IMR-90 (cell line): Measurements from ENCODE around the gene FRMD5. TPM values are rescaled to one million over a fixed set of nuclear protein-coding genes. Genes with fewer than 3 reads are reported as not detected.

Experiments used
- ATAC-seq: fragments of 200-7000 bp; cut with Tn5 transposase; 2 replicates; pipeline ENCODE4 v1.9.1; 2020; ENCODE audit warnings: low read depth, mild to moderate bottlenecking, moderate library complexity
- BruUV-seq: library from RNA; stranded (reverse); fragments of 400-500 nt; replicated peaks from 2 replicates; lab custom pipeline; 2021; lab: Mats Ljungman, UMichigan
- CTCF ChIA-PET: fragments of 300-600 bp; formaldehyde crosslinking; extraction: SDS; loops from one replicate; lab custom pipeline; 2021; ENCODE audit warnings: antibody characterized with exemption; lab: Yijun Ruan, JAX
- POLR2A ChIA-PET: fragments of 300-600 bp; sonication (Branson Sonifier 250); formaldehyde crosslinking; loops from one replicate; lab custom pipeline; 2022; ENCODE audit warnings: antibody characterized with exemption; ENCODE audit not compliant: unreplicated experiment; lab: Charles Lee
- DNase-seq: peaks from one replicate; pipeline ENCODE4 v3.0.0; 2013
- H2AFZ ChIP-seq: replicated peaks from 2 replicates; pipeline ENCODE3; 2013; ENCODE audit warnings: low read length, mild to moderate bottlenecking; ENCODE audit not compliant: poor library complexity
- H2AK5ac ChIP-seq: 2 replicates; pipeline ENCODE4 v1.6.1; 2013; ENCODE audit warnings: low read depth, low read length, inconsistent platforms
- H2AK9ac ChIP-seq: replicated peaks from 2 replicates; pipeline ENCODE3; 2013; ENCODE audit warnings: mild to moderate bottlenecking, low read depth, low read length, moderate library complexity; ENCODE audit not compliant: poor library complexity
- H2BK120ac ChIP-seq: 2 replicates; pipeline ENCODE4 v1.6.1; 2013; ENCODE audit warnings: low read depth, low read length, inconsistent platforms
- H2BK15ac ChIP-seq: 3 replicates; pipeline ENCODE4 v1.6.1; 2013; ENCODE audit warnings: low read depth, low read length, inconsistent platforms
- H2BK20ac ChIP-seq: 2 replicates; pipeline ENCODE4 v1.6.1; 2013; ENCODE audit warnings: low read depth, mild to moderate bottlenecking, inconsistent platforms, low read length, moderate library complexity
- H2BK5ac ChIP-seq: 2 replicates; pipeline ENCODE4 v1.6.1; 2013; ENCODE audit warnings: mild to moderate bottlenecking, low read depth, low read length, inconsistent platforms; ENCODE audit not compliant: poor library complexity, severe bottlenecking
- H3K14ac ChIP-seq: replicated peaks from 2 replicates; pipeline ENCODE4 v1.6.1; 2013; ENCODE audit warnings: low read depth, low read length, inconsistent platforms
- H3K18ac ChIP-seq: 2 replicates; pipeline ENCODE4 v1.6.1; 2013; ENCODE audit warnings: low read depth, low read length, control low read depth
- H3K23ac ChIP-seq: 2 replicates; pipeline ENCODE4 v1.6.1; 2013; ENCODE audit warnings: low read depth, low read length, inconsistent platforms
- H3K27ac ChIP-seq: 2 replicates; pipeline ENCODE4 v1.5.1; 2013; ENCODE audit warnings: mild to moderate bottlenecking, control low read depth, low read length; ENCODE audit not compliant: insufficient read depth
- H3K27me3 ChIP-seq: 2 replicates; pipeline ENCODE4 v1.6.1; 2013; ENCODE audit warnings: low read length; ENCODE audit not compliant: control insufficient read depth, insufficient read depth
- H3K36me3 ChIP-seq: 2 replicates; pipeline ENCODE4 v1.6.1; 2013; ENCODE audit warnings: low read length, mixed read lengths; ENCODE audit not compliant: control insufficient read depth, insufficient read depth
- H3K4ac ChIP-seq: 2 replicates; pipeline ENCODE4 v1.6.1; 2013; ENCODE audit warnings: low read depth, low read length, inconsistent platforms
- H3K4me1 ChIP-seq: 2 replicates; pipeline ENCODE4 v1.6.1; 2013; ENCODE audit warnings: low read length, mixed read lengths; ENCODE audit not compliant: control insufficient read depth, insufficient read depth
- H3K4me2 ChIP-seq: 2 replicates; pipeline ENCODE4 v1.6.1; 2013; ENCODE audit warnings: low read depth, mild to moderate bottlenecking, control low read depth, low read length, moderate library complexity
- H3K4me3 ChIP-seq: 2 replicates; pipeline ENCODE4 v1.5.1; 2013; ENCODE audit warnings: low read depth, mild to moderate bottlenecking, control low read depth, low read length, moderate library complexity; ENCODE audit not compliant: insufficient read depth
- H3K56ac ChIP-seq: 2 replicates; pipeline ENCODE4 v1.6.1; 2013; ENCODE audit warnings: low read length, inconsistent platforms; ENCODE audit not compliant: insufficient read depth; ENCODE audit errors: extremely low read depth
- H3K79me1 ChIP-seq, 2 experiments: 2 replicates each; pipeline ENCODE4 v1.6.1; 2013; ENCODE audit warnings: low read length in 2 of 2, inconsistent platforms in 1 of 2, low read depth in 1 of 2
- H3K9ac ChIP-seq: 2 replicates; pipeline ENCODE4 v1.6.1; 2013; ENCODE audit warnings: low read depth, low read length, control low read depth
- H3K9me1 ChIP-seq: 2 replicates; pipeline ENCODE4 v1.6.1; 2013; ENCODE audit warnings: low read length, inconsistent platforms; ENCODE audit not compliant: insufficient read depth
- H3K9me3 ChIP-seq: 2 replicates; pipeline ENCODE4 v1.6.1; 2013; ENCODE audit warnings: low read length; ENCODE audit not compliant: control insufficient read depth, insufficient read depth
- H4K20me1 ChIP-seq: 2 replicates; pipeline ENCODE4 v1.6.1; 2013; ENCODE audit warnings: low read length, inconsistent platforms; ENCODE audit not compliant: insufficient read depth
- H4K5ac ChIP-seq: 2 replicates; pipeline ENCODE4 v1.6.1; 2013; ENCODE audit warnings: mild to moderate bottlenecking, low read depth, low read length, control low read depth
- H4K8ac ChIP-seq, 2 experiments: 2 replicates each; pipeline ENCODE4 v1.6.1; 2013; ENCODE audit warnings: low read depth in 2 of 2, low read length in 2 of 2, control low read depth in 1 of 2, inconsistent platforms in 1 of 2
- H4K91ac ChIP-seq: 2 replicates; pipeline ENCODE4 v1.6.1; 2013; ENCODE audit warnings: low read depth, low read length, inconsistent platforms; ENCODE audit not compliant: insufficient read depth
- BHLHE40 ChIP-seq: fragments of 150-350 bp; IDR thresholded peaks from 2 replicates; pipeline ENCODE4 v1.6.1; 2016; ENCODE audit warnings: mild to moderate bottlenecking, low read depth, low read length
- CHD1 ChIP-seq: IDR thresholded peaks from 2 replicates; pipeline ENCODE4 v1.6.1; 2012; ENCODE audit warnings: low read depth, low read length, improper control_type of control experiment
- MAZ ChIP-seq: IDR thresholded peaks from 2 replicates; pipeline ENCODE4 v1.6.1; 2012; ENCODE audit warnings: low read depth, mild to moderate bottlenecking, low read length, improper control_type of control experiment, moderate library complexity, borderline replicate concordance
- NFE2L2 ChIP-seq: fragments of 150-350 bp; IDR thresholded peaks from 2 replicates; pipeline ENCODE4 v1.6.1; 2016; ENCODE audit warnings: low read depth, mild to moderate bottlenecking, low read length
- RAD21 ChIP-seq: IDR thresholded peaks from 2 replicates; pipeline ENCODE4 v1.6.1; 2012; ENCODE audit warnings: low read length, improper control_type of control experiment
- RCOR1 ChIP-seq: IDR thresholded peaks from 2 replicates; pipeline ENCODE4 v1.6.1; 2012; ENCODE audit warnings: mild to moderate bottlenecking, low read length, improper control_type of control experiment; ENCODE audit not compliant: insufficient replicate concordance
- SMC3 ChIP-seq: fragments of 150-350 bp; IDR thresholded peaks from 2 replicates; pipeline ENCODE4 v1.6.1; 2016; ENCODE audit warnings: low read depth, mild to moderate bottlenecking, antibody characterized with exemption, low read length, moderate library complexity
- WGBS, 2 experiments: methylation state at CpG; one replicate each; pipeline versions ENCODE4 v1.1.5 to v1.1.7; 2013; ENCODE audit warnings: missing lambda C conversion rate in 2 of 2; ENCODE audit not compliant: insufficient read length in 1 of 2; ENCODE audit errors: extremely low coverage in 2 of 2; 5-methylcytosine and 5-hydroxymethylcytosine counted together
- dilution Hi-C: fragments of 300-500 bp; cut with HindIII; formaldehyde crosslinking; loops from one replicate; pipeline ENCODE4 v1.14.3; 2018; ENCODE audit warnings: low sequenced_read_pairs; ENCODE audit not compliant: unreplicated experiment
- in situ Hi-C: fragments of 300-500 bp; cut with MboI; formaldehyde crosslinking; loops from 3 replicates; pipeline ENCODE4 v1.14.3; 2019; ENCODE audit warnings: low sequenced_read_pairs, inconsistent platforms, mixed read lengths
- intact Hi-C: fragments of 100-400 bp; cut with micrococcal nuclease; formaldehyde crosslinking; loops from 2 replicates; pipeline ENCODE4 v1.10.0; 2022
- polyA plus RNA-seq, 3 experiments: library from polyadenylated mRNA; depleted of rRNA; stranded (reverse); fragments of >200 nt; gene quantifications; 2 replicates each; pipeline ENCODE4 v1.2.3, GENCODE V29; 2012; ENCODE audit warnings: low replicate concordance in 1 of 3
- total RNA-seq: library from RNA; depleted of rRNA; stranded (reverse); fragments of >200 nt; gene quantifications from 2 replicates; pipeline ENCODE4 v1.2.3, GENCODE V29; 2012
- TF ChIP-seq, protein P1 (sequence below): conservative IDR thresholded peaks from 2 replicates; pipeline ENCODE4 v1.5.1; 2012; ENCODE audit warnings: mild to moderate bottlenecking, low read depth, low read length, improper control_type of control experiment
- TF ChIP-seq, protein P2 (sequence below): fragments of 150-350 bp; IDR thresholded peaks from 2 replicates; pipeline ENCODE4 v1.6.1; 2016; ENCODE audit warnings: low read depth, mild to moderate bottlenecking, low read length, moderate library complexity, borderline replicate concordance

The FRMD5 gene
- total and polyA plus RNA-seq, 2 of the 4 experiments (the other 2 are of a cell fraction): 4.1 to 5.4 TPM

DNA sequence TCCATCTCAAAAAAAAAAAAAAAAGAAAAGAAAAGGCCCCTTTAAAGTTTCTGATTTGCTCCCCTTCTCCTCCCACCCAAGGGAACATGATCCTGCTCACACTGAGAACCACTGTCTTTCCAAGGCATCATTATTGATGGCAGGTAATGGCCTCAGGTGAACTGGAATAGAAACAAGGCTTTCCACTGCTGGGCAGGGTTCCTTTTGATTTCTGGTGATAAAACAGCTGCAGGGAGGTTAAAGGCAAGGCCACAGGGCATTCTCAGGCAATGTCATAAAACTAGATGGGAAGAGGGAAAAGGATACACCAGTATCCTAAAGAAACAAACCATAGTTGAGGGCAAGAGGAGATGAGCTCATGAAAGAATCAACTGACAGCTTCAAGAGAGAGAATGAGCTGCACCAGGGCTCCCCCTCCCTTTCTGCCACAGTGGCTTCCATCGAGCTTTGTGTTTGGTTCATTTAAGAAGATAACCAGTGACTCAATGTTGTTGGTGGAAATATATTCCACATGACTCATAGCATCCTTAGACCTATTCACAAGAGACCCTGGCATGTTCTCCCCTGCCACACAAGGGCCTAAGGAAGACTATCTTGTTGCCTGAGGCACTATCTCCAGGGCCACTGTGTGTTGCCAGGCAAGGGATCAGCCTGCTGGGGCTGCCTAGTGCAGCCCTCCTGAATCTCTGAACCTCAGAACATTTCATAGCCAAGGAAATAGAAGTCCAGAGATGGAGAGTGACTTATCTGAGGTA lies 281.9 kb downstream of the FRMD5 start (continued):
- TF ChIP-seq, protein P1, sequence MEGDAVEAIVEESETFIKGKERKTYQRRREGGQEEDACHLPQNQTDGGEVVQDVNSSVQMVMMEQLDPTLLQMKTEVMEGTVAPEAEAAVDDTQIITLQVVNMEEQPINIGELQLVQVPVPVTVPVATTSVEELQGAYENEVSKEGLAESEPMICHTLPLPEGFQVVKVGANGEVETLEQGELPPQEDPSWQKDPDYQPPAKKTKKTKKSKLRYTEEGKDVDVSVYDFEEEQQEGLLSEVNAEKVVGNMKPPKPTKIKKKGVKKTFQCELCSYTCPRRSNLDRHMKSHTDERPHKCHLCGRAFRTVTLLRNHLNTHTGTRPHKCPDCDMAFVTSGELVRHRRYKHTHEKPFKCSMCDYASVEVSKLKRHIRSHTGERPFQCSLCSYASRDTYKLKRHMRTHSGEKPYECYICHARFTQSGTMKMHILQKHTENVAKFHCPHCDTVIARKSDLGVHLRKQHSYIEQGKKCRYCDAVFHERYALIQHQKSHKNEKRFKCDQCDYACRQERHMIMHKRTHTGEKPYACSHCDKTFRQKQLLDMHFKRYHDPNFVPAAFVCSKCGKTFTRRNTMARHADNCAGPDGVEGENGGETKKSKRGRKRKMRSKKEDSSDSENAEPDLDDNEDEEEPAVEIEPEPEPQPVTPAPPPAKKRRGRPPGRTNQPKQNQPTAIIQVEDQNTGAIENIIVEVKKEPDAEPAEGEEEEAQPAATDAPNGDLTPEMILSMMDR: no peak

DNA sequence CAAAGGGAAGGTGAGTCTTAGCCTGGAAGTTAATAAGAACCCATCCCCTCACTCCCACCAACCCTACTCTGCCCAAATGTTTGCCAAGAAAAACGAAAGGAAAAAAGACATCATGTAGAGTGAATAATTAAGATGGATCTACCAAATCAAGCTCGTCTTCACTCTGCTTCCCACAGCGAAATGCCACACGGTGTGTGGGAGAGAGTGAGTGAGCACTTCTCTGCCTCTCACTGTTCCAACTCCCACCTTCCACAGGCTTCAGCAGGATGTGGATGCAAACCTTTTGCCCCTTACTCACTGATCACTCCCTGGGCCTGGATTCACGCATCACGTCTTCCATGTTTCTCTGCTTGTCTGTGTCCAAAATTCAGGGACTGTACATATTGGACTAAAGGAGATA lies 282.9 kb downstream of the FRMD5 start:
- H2BK15ac ChIP-seq: peak overlapping the region; percentile 98; the same call in 2 of the 3 replicates
- DNase-seq (no peak), ATAC-seq (no peak)
- POLR2A ChIA-PET: no interaction called here
- peak overlapping the region; percentile 76 for H3K14ac ChIP-seq
- no peaks in the 10 kb centered on the region for H3K27me3 ChIP-seq
- no TSS peak for BruUV-seq
- peak overlapping the region; percentile 16; the same call in 1 of the 2 replicates for H3K18ac ChIP-seq
- H3K4me3 ChIP-seq: no peak overlapping the region
- H2AK9ac ChIP-seq: peak overlapping the region; percentile 68
- peaks cover 3 to 5% of the 10 kb centered on the region in 2 experiments; a peak in 2 of 4 replicates for H3K79me1 ChIP-seq
- peak overlapping the region; percentile 87 for H2BK120ac ChIP-seq
- dilution Hi-C loops (no loop called here), in situ Hi-C loops (loop anchor here (25.0 kb wide), 1 partner anchor 150 kb away; no protein-coding TSS in a partner anchor), intact Hi-C loops (no loop called here)
- H3K9ac ChIP-seq: no peak overlapping the region
- H4K5ac ChIP-seq: 0 out of 2 replicates have a peak overlapping the region, but pooled peaks have one; percentile 11
- peak overlapping the region; percentile 54 for H3K23ac ChIP-seq
- peak overlapping the region; percentile 17 for H3K27ac ChIP-seq
- peak overlapping the region; percentile 74 for H3K4ac ChIP-seq
- H2AFZ ChIP-seq: peak overlapping the region; percentile 34
- CTCF ChIA-PET: interaction anchor here (0.8 kb wide), 1 partner anchor 589 kb away, joined by 3 read pairs; no protein-coding TSS in a partner anchor
- 0 out of 2 replicates have a peak overlapping the region, but pooled peaks have one; percentile 12 for H3K56ac ChIP-seq
- H2AK5ac ChIP-seq: peak overlapping the region; percentile 99
- no peaks in the 10 kb centered on the region for H4K20me1 ChIP-seq
- H2BK20ac ChIP-seq: peak overlapping the region; percentile 87
- H3K4me2 ChIP-seq: no peak overlapping the region
- H4K91ac ChIP-seq: peak overlapping the region; percentile 86
- H3K9me3 ChIP-seq: no peaks in the 10 kb centered on the region
- peak overlapping the region; percentile 36 for H2BK5ac ChIP-seq
- WGBS, 2 experiments: no CpG with 5 or more reads among the region's 6 CpGs
- peak overlapping the region; percentile 44 to 63; a peak in 3 of 4 replicates for H4K8ac ChIP-seq
- H3K9me1 ChIP-seq: peaks cover 15% of the 10 kb centered on the region
- H3K36me3 ChIP-seq: no peaks in the 10 kb centered on the region
- peaks cover 24% of the 10 kb centered on the region for H3K4me1 ChIP-seq
- TF ChIP-seq CHD1: no peak
- no peak for TF ChIP-seq NFE2L2
- TF ChIP-seq BHLHE40: no peak
- TF ChIP-seq, protein P1: no peak
- TF ChIP-seq, protein P2, sequence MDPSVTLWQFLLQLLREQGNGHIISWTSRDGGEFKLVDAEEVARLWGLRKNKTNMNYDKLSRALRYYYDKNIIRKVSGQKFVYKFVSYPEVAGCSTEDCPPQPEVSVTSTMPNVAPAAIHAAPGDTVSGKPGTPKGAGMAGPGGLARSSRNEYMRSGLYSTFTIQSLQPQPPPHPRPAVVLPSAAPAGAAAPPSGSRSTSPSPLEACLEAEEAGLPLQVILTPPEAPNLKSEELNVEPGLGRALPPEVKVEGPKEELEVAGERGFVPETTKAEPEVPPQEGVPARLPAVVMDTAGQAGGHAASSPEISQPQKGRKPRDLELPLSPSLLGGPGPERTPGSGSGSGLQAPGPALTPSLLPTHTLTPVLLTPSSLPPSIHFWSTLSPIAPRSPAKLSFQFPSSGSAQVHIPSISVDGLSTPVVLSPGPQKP: no peak
- no peak for TF ChIP-seq MAZ
- no peak for TF ChIP-seq SMC3
- no peak for TF ChIP-seq RAD21
- no peak for TF ChIP-seq RCOR1
